Large intestine (tissue), 3 donors: ENCODE measurements around the gene NAA15. TPM values are rescaled to one million over a fixed set of nuclear protein-coding genes. Genes with fewer than 3 reads are reported as not detected.
"Not testable (repeated sequence)": the region's sequence is repeated elsewhere in the genome, so short reads cannot be mapped to it uniquely, and the experiment has no call there.

Source experiments
- DNase-seq, 2 donors: peaks; one replicate each; pipeline versions ENCODE4 v3.0.0 to v3.0.0-alpha.2; 2013
- H3K27ac ChIP-seq: one replicate; pipeline ENCODE4 v1.5.1; 2013; ENCODE audit warnings: low read length
- H3K27me3 ChIP-seq: 2 replicates; pipeline ENCODE4 v1.6.1; 2013; ENCODE audit warnings: low read length; ENCODE audit not compliant: control insufficient read depth, insufficient read depth
- H3K36me3 ChIP-seq: 2 replicates; pipeline ENCODE4 v1.6.1; 2013; ENCODE audit warnings: low read length; ENCODE audit not compliant: control insufficient read depth, insufficient read depth
- H3K4me1 ChIP-seq: one replicate; pipeline ENCODE4 v1.6.1; 2013; ENCODE audit warnings: low read length; ENCODE audit not compliant: control insufficient read depth, insufficient read depth
- H3K4me3 ChIP-seq: one replicate; pipeline ENCODE4 v1.5.1; 2013; ENCODE audit warnings: low read length
- H3K9me3 ChIP-seq: one replicate; pipeline ENCODE4 v1.6.1; 2013; ENCODE audit warnings: mild to moderate bottlenecking, low read depth, low read length, moderate library complexity; ENCODE audit not compliant: control insufficient read depth
- WGBS: methylation state at CpG from one replicate; pipeline ENCODE4 v1.1.5; 2013; ENCODE audit warnings: low lambda C conversion rate; ENCODE audit not compliant: insufficient coverage; 5-methylcytosine and 5-hydroxymethylcytosine counted together
- polyA plus RNA-seq: library from polyadenylated mRNA; unstranded; fragments of 120-200 nt; gene quantifications from one replicate; pipeline ENCODE4 v1.2.1, GENCODE V29; 2013

NAA15 gene
- polyA plus RNA-seq, 1 donor = 24.2 TPM

DNA sequence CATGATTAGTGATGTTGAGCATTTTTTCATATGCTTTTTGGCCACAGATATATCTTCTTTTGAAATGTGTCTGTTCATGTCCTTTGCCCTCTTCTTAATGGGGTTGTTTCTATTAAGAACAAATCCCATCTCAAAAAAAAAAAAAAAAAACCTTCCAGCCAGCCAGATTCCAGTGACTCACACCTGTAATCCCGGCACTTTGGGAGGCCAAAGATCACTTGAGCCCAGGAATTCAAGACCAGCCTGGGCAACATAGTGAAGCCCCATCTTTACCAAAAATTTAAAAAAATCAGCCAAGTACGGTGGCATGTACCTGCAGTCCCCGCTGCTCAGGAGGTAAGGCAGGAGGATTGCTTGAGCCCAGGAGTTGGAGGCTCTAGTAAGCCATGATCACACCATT, 157.7 kb downstream of the NAA15 start:
- Histone ChIP-seq H3K27me3 (no peaks in the 10 kb centered on the region), H3K9me3 (no peaks in the 10 kb centered on the region), H3K4me1 (peaks cover 6% of the 10 kb centered on the region), H3K36me3 (no peaks in the 10 kb centered on the region), H3K4me3 (no peak overlapping the region), H3K27ac (no peak overlapping the region)
- no CpG with 5 or more reads among the region's 3 CpGs for WGBS
- peak in 1 of 2 donors; percentile 40 for DNase-seq

DNA sequence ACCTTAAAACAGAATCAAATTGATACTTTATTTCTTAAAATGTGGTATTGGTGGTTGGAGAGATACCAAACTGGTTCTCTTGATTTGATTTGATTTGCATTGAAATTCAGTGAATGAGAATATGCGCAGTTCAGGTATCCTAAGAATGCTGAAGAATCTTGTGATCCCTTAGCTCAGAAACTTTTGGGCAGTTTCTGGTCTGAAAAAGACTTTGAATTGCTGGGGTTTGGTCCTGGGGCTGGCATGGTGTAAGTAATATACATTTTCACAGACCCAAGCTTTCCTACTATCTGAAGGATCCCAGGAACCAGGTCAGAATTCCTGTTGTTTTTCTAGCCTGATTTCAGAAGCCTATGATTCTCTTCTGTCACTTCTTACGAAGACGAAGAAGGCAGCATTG, 159.3 kb downstream of the NAA15 start:
- 100% methylated on average over 2 of the region's 3 CpGs for WGBS
- no peak overlapping the region for H3K4me3 ChIP-seq
- H3K4me1 ChIP-seq = peaks cover 6% of the 10 kb centered on the region
- no peaks in the 10 kb centered on the region for H3K36me3 ChIP-seq
- no peak overlapping the region for H3K27ac ChIP-seq
- no peaks in the 10 kb centered on the region for H3K9me3 ChIP-seq
- H3K27me3 ChIP-seq = no peaks in the 10 kb centered on the region
- no peak for DNase-seq

DNA sequence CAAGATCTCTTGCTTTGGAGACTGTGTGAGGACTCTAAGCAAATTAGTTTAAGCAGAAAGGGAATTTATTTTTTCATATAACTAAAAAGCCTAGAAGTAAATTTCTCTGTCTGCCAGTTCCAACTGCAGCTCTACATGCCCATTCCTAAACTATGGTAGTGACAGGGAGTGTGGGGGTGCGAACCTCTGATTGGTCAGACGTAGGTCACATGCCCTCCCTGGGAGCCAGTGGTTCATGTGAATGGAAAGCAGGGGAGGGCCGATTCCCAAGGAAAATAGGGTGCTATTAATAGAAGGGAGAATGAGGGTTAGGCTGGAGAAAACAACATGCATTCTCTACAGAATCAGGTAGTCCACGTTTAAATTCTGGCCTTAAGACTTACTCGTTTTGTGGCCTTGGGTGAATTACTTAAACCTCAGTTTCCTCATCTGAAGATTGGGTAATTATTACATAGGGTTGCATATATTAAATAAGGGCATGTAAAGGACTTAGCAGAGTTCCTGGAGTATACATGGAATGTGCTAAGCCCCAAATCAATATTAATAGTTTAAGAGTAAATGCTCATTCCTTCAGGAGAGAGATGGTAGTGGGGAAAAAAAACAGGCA, 159.8 kb downstream of the NAA15 start:
- no peak for DNase-seq
- no peaks in the 10 kb centered on the region for H3K27me3 ChIP-seq
- no peaks in the 10 kb centered on the region for H3K36me3 ChIP-seq
- H3K9me3 ChIP-seq = no peaks in the 10 kb centered on the region
- H3K4me3 ChIP-seq = no peak overlapping the region
- 80% methylated on average over 1 of the region's 5 CpGs for WGBS
- H3K4me1 ChIP-seq = peaks cover 3% of the 10 kb centered on the region
- H3K27ac ChIP-seq = no peak overlapping the region

DNA sequence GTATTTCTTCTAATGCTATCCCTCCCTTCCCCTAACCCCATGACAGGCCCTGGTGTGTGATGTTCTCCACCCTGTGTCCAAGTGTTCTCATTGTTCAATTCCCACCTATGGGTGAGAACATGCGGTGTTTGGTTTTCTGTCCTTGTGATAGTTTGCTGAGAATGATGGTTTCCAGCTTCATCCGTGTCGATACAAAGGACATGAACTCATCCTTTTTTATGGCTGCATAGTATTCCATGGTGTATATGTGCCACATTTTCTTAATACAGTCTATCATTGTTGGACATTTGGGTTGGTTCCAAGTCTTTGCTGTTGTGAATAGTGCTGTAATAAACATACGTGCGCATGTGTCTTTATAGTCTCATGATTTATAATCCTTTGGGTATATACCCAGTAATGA, 163.2 kb downstream of the NAA15 start:
- WGBS = no CpG with 5 or more reads among the region's 5 CpGs
- not testable (repeated sequence) for H3K4me1 ChIP-seq, H3K36me3 ChIP-seq, H3K27ac ChIP-seq, H3K4me3 ChIP-seq, H3K9me3 ChIP-seq, H3K27me3 ChIP-seq, DNase-seq

DNA sequence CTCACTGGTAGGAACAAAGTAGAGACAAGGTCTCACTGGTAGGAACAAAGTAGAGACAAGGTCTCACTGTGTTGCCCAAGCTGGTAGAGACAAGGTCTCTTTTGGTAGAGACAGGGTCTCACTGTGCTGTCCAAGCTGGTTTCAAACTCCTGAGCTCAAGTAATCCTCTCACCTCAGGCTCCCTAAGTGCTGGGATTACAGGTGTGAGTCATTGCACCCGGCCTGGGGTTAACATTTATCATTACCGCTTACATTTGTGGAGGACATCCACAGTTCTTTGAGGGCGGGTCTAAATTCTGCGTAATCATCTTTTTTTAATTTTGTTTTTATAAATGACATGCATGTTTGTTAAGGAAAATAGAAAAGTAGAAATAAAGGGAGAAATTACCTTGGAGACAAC, 164.6 kb downstream of the NAA15 start:
- no peak overlapping the region for H3K4me3 ChIP-seq
- H3K9me3 ChIP-seq = peaks cover 7% of the 10 kb centered on the region
- WGBS = 60% methylated on average over 3 of the region's 4 CpGs
- no peaks in the 10 kb centered on the region for H3K27me3 ChIP-seq
- peaks cover 3% of the 10 kb centered on the region for H3K36me3 ChIP-seq
- DNase-seq = no peak
- no peak overlapping the region for H3K27ac ChIP-seq
- no peaks in the 10 kb centered on the region for H3K4me1 ChIP-seq

DNA sequence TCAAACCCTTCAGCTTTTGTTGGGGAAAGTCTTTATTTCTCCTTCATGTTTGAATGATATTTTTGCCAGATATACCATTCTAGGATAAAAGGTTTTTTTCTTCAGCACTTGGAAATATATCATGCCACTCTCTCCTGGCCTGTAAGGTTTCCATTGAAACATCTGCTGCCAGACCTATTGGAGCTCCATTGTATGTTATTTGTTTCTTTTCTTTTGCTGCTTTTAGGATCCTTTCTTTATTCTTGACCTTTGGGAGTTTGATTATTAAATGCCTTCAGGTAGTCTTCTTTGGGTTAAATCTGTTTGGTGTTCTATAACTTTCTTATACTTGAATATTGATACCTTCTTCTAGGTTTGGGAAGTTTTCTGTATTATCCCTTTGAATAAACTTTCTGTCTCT, 167.5 kb downstream of the NAA15 start:
- Histone ChIP-seq H3K36me3 (peaks cover 15% of the 10 kb centered on the region), H3K9me3 (peaks cover 10% of the 10 kb centered on the region)
- not testable (repeated sequence) for H3K27me3 ChIP-seq, DNase-seq, H3K27ac ChIP-seq, H3K4me1 ChIP-seq, H3K4me3 ChIP-seq

DNA sequence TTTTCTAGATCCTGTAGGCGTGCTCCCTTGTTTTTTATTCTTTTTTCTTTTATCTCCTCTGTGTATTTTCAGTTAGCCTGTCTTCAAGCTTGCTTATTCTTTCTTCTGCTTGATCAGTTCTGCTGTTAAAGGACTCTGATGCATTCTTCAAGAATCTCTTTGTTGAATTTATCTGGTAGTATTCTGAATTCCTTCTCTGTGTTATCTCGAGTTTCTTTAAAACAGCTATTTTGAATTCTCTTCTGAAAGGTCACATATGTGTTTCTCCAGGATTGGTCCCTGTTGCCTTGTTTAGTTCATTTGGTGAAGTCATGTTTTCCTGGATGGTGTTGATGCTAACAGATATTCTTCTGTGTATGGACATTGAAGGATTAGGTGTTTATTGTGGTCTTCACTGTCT, 167.9 kb downstream of the NAA15 start:
- Histone ChIP-seq H3K27ac (no peak overlapping the region), H3K4me3 (no peak overlapping the region), H3K27me3 (no peaks in the 10 kb centered on the region), H3K36me3 (peaks cover 17% of the 10 kb centered on the region), H3K4me1 (no peaks in the 10 kb centered on the region), H3K9me3 (peaks cover 10% of the 10 kb centered on the region)
- DNase-seq = no peak
- 94% methylated on average over 2 of the region's 2 CpGs for WGBS

Other genes starting within 250 kb of the NAA15 start
- 42.4 TPM for gene ELF2, start 124.3 kb upstream of the NAA15 start, polyA plus RNA-seq
- 0.37 TPM for gene MGARP, start 21.3 kb upstream of the NAA15 start, polyA plus RNA-seq
- gene NDUFC1, start 972 bp downstream of the NAA15 start, polyA plus RNA-seq = 82.9 TPM
- gene RAB33B, start 152.6 kb downstream of the NAA15 start, polyA plus RNA-seq = 10.4 TPM